Astrocyte (in vitro differentiated cells and primary cell): Measurements from ENCODE around the gene TRAF7. TPM values are rescaled to one million over a fixed set of nuclear protein-coding genes. Genes with fewer than 3 reads are reported as not detected.
"Not testable (repeated sequence)": the region's sequence is repeated elsewhere in the genome, so short reads cannot be mapped to it uniquely, and the experiment has no call there.

ENCODE experiments used
- DNase-seq: peaks from one replicate; pipeline ENCODE4 v3.0.0-alpha.2; 2010; ENCODE audit warnings: low read depth
- FAIRE-seq: peaks from 2 replicates; lab custom pipeline; 2011; peaks lifted over from hg19 to GRCh38; lab: Jason Lieb, UNC
- H2AFZ ChIP-seq: 2 replicates; pipeline ENCODE4 v1.6.0; 2012; ENCODE audit warnings: low read depth, low read length, inconsistent platforms
- H3K27ac ChIP-seq: 2 replicates; pipeline ENCODE4 v1.5.1; 2011; ENCODE audit warnings: low read depth, low read length, inconsistent platforms
- H3K27me3 ChIP-seq: 2 replicates; pipeline ENCODE4 v1.6.0; 2011; ENCODE audit warnings: low read length, inconsistent platforms; ENCODE audit not compliant: insufficient read depth
- H3K36me3 ChIP-seq: 2 replicates; pipeline ENCODE4 v1.5.1; 2011; ENCODE audit warnings: low read length, inconsistent platforms; ENCODE audit not compliant: insufficient read depth
- H3K4me1 ChIP-seq: 2 replicates; pipeline ENCODE4 v1.5.1; 2011; ENCODE audit warnings: low read length, inconsistent platforms; ENCODE audit not compliant: insufficient read depth
- H3K4me2 ChIP-seq: 2 replicates; pipeline ENCODE4 v1.6.0; 2012; ENCODE audit warnings: low read length, inconsistent platforms
- H3K4me3 ChIP-seq: 2 replicates; pipeline ENCODE4 v1.5.1; 2011; ENCODE audit warnings: low read depth, mild to moderate bottlenecking, low read length, inconsistent platforms; ENCODE audit not compliant: insufficient read depth
- H3K79me2 ChIP-seq: 2 replicates; pipeline ENCODE4 v1.6.0; 2012; ENCODE audit warnings: mild to moderate bottlenecking, low read length, inconsistent platforms; ENCODE audit not compliant: insufficient read depth
- H3K9ac ChIP-seq: 2 replicates; pipeline ENCODE4 v1.6.0; 2012; ENCODE audit warnings: mild to moderate bottlenecking, low read length, inconsistent platforms
- H3K9me3 ChIP-seq: 2 replicates; pipeline ENCODE4 v1.5.1; 2012; ENCODE audit warnings: low read depth, mild to moderate bottlenecking, low read length, inconsistent platforms; ENCODE audit not compliant: insufficient read depth
- H4K20me1 ChIP-seq: 2 replicates; pipeline ENCODE4 v1.6.0; 2012; ENCODE audit warnings: low read length, inconsistent platforms; ENCODE audit not compliant: insufficient read depth
- H3K27ac Mint-ChIP-seq: one replicate; pipeline ENCODE4 v1.8.0; 2021; ENCODE audit warnings: mild to moderate bottlenecking, mixed read lengths; ENCODE audit not compliant: unreplicated experiment
- H3K27me3 Mint-ChIP-seq: one replicate; pipeline ENCODE4 v1.8.0; 2021; ENCODE audit warnings: low read depth, mixed read lengths; ENCODE audit not compliant: unreplicated experiment
- H3K36me3 Mint-ChIP-seq: one replicate; pipeline ENCODE4 v1.8.0; 2021; ENCODE audit warnings: low read depth, mixed read lengths; ENCODE audit not compliant: unreplicated experiment
- H3K4me1 Mint-ChIP-seq: one replicate; pipeline ENCODE4 v1.8.0; 2021; ENCODE audit warnings: low read depth, mixed read lengths; ENCODE audit not compliant: unreplicated experiment
- H3K4me3 Mint-ChIP-seq: one replicate; pipeline ENCODE4 v1.8.0; 2021; ENCODE audit warnings: mild to moderate bottlenecking, moderate library complexity, mixed read lengths; ENCODE audit not compliant: unreplicated experiment
- H3K9me3 Mint-ChIP-seq: one replicate; pipeline ENCODE4 v1.8.0; 2021; ENCODE audit warnings: mild to moderate bottlenecking, mixed read lengths; ENCODE audit not compliant: unreplicated experiment
- total RNA-seq: library from RNA; stranded (reverse); gene quantifications from 2 replicates; pipeline ENCODE4 v1.2.1, GENCODE V29; 2021

The TRAF7 gene
- total RNA-seq, 1 donor from 2014 or later, result 92.1 TPM

GRCh38 chr16:2123706-2124376 lies 31.7 kb upstream of the TRAF7 start:
- Histone ChIP-seq H3K79me2 (peaks cover 72% of the 10 kb centered on the region), H3K4me1 (peaks cover 42% of the 10 kb centered on the region), H3K9ac (peak overlapping the region; percentile 82), H3K4me2 (peak overlapping the region; percentile 80), H3K27ac (peak overlapping the region; percentile 84), H4K20me1 (peaks cover 18% of the 10 kb centered on the region)
- peaks cover 13% of the 10 kb centered on the region for H3K4me1 Mint-ChIP-seq
- not testable (repeated sequence) for DNase-seq, H3K27me3 Mint-ChIP-seq, H3K9me3 ChIP-seq, H3K27me3 ChIP-seq, H3K4me3 ChIP-seq, H3K36me3 ChIP-seq, H3K9me3 Mint-ChIP-seq, H3K4me3 Mint-ChIP-seq, H3K27ac Mint-ChIP-seq, FAIRE-seq, H3K36me3 Mint-ChIP-seq, H2AFZ ChIP-seq

GRCh38 chr16:2124377-2124693 lies 31.2 kb upstream of the TRAF7 start:
- H3K79me2 ChIP-seq, result peaks cover 68% of the 10 kb centered on the region
- not testable (repeated sequence) for H3K27me3 Mint-ChIP-seq, H3K36me3 Mint-ChIP-seq, H3K4me3 ChIP-seq, H2AFZ ChIP-seq, H3K27ac Mint-ChIP-seq, H3K36me3 ChIP-seq, DNase-seq, H3K27me3 ChIP-seq, H3K4me3 Mint-ChIP-seq, H3K9me3 ChIP-seq, FAIRE-seq, H3K9me3 Mint-ChIP-seq
- peaks cover 18% of the 10 kb centered on the region for H4K20me1 ChIP-seq
- H3K27ac ChIP-seq, result peak overlapping the region; percentile 84
- peaks cover 44% of the 10 kb centered on the region for H3K4me1 ChIP-seq
- H3K4me1 Mint-ChIP-seq, result peaks cover 13% of the 10 kb centered on the region
- H3K9ac ChIP-seq, result peak overlapping the region; percentile 82
- H3K4me2 ChIP-seq, result peak overlapping the region; percentile 80

- not testable (repeated sequence) for H3K27me3 ChIP-seq, H3K36me3 ChIP-seq, FAIRE-seq, H3K27me3 Mint-ChIP-seq, H3K9me3 Mint-ChIP-seq, H2AFZ ChIP-seq, H3K9me3 ChIP-seq, H3K4me3 Mint-ChIP-seq, H3K36me3 Mint-ChIP-seq
- Mint-ChIP-seq H3K27ac (peak overlapping the region; percentile 58), H3K4me1 (peaks cover 15% of the 10 kb centered on the region)
- H3K27ac ChIP-seq, result peak overlapping the region; percentile 84
- H3K9ac ChIP-seq, result peak overlapping the region; percentile 82
- peaks cover 67% of the 10 kb centered on the region for H3K79me2 ChIP-seq
- peaks cover 44% of the 10 kb centered on the region for H3K4me1 ChIP-seq
- H4K20me1 ChIP-seq, result peaks cover 18% of the 10 kb centered on the region
- peak overlapping the region; percentile 80 for H3K4me2 ChIP-seq
- peak overlapping the region; percentile 49 for H3K4me3 ChIP-seq
- DNase-seq, result peak; percentile 67
These were observed 30.7 kb upstream of the TRAF7 start for GRCh38 chr16:2124694-2125444.

- H3K4me2 ChIP-seq, result peak overlapping the region; percentile 80
- peaks cover 68% of the 10 kb centered on the region for H3K79me2 ChIP-seq
- not testable (repeated sequence) for H3K27me3 ChIP-seq, H2AFZ ChIP-seq, H3K27me3 Mint-ChIP-seq, H3K4me3 Mint-ChIP-seq, H3K9me3 ChIP-seq, H3K36me3 ChIP-seq, H3K9me3 Mint-ChIP-seq, FAIRE-seq, H3K36me3 Mint-ChIP-seq, DNase-seq
- H3K27ac Mint-ChIP-seq, result peak overlapping the region; percentile 58
- H4K20me1 ChIP-seq, result peaks cover 15% of the 10 kb centered on the region
- peak overlapping the region; percentile 82 for H3K9ac ChIP-seq
- peak overlapping the region; percentile 84 for H3K27ac ChIP-seq
- peaks cover 44% of the 10 kb centered on the region for H3K4me1 ChIP-seq
- H3K4me3 ChIP-seq, result peak overlapping the region; percentile 49
- H3K4me1 Mint-ChIP-seq, result peaks cover 15% of the 10 kb centered on the region
These were observed 30.0 kb upstream of the TRAF7 start for GRCh38 chr16:2125609-2126008.

GRCh38 chr16:2126161-2126743 lies 29.3 kb upstream of the TRAF7 start:
- not testable (repeated sequence) for H3K9me3 Mint-ChIP-seq, H3K27me3 Mint-ChIP-seq, H3K27me3 ChIP-seq, H2AFZ ChIP-seq, H3K27ac Mint-ChIP-seq, FAIRE-seq, H3K36me3 Mint-ChIP-seq, H3K36me3 ChIP-seq, H3K27ac ChIP-seq, DNase-seq, H3K4me3 Mint-ChIP-seq, H3K4me3 ChIP-seq, H3K9me3 ChIP-seq
- Histone ChIP-seq H3K4me1 (peaks cover 44% of the 10 kb centered on the region), H4K20me1 (peaks cover 10% of the 10 kb centered on the region), H3K4me2 (peak overlapping the region; percentile 52), H3K79me2 (peaks cover 66% of the 10 kb centered on the region), H3K9ac (peak overlapping the region; percentile 27)
- H3K4me1 Mint-ChIP-seq, result peaks cover 15% of the 10 kb centered on the region
